Measurements from ENCODE around the gene ZNF70.

DNA sequence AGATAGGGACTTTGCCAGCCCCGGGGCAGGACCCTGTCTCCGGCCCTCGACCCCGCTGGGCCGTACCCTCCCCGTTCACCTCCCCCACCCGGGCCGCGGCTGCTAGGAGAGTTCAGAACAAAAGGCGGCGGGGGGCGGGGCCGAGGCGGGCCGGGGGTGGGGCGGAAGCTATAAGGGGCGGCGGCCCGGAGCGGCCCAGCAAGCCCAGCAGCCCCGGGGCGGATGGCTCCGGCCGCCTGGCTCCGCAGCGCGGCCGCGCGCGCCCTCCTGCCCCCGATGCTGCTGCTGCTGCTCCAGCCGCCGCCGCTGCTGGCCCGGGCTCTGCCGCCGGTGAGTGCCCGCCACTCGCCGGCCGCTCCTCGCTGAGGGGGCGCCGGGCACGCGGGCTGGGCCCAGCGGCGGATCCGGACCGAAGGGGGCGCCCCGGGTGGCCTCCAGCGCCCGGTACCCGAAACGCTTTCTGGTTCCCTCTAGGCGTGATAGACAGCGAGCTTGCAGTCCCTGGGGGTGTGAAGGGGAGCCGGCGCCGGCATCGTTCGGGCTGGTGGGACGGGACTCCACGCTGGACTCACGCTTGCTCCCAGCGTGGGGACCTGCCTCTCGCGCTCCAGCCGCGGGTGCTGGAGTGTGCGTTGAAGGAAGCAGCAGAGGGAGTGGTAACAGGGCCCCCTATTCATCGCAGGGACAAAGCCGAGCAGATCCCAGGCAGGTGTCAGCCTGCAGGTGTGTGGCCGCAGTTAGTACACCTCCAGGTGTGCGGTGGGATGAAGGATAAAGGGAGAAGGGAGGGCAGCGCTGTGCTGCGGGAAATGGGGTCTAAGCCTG, 21.9 kb upstream of the ZNF70 start, which contains the start of gene MMP11:
- TF ChIP-seq, protein P1, sequence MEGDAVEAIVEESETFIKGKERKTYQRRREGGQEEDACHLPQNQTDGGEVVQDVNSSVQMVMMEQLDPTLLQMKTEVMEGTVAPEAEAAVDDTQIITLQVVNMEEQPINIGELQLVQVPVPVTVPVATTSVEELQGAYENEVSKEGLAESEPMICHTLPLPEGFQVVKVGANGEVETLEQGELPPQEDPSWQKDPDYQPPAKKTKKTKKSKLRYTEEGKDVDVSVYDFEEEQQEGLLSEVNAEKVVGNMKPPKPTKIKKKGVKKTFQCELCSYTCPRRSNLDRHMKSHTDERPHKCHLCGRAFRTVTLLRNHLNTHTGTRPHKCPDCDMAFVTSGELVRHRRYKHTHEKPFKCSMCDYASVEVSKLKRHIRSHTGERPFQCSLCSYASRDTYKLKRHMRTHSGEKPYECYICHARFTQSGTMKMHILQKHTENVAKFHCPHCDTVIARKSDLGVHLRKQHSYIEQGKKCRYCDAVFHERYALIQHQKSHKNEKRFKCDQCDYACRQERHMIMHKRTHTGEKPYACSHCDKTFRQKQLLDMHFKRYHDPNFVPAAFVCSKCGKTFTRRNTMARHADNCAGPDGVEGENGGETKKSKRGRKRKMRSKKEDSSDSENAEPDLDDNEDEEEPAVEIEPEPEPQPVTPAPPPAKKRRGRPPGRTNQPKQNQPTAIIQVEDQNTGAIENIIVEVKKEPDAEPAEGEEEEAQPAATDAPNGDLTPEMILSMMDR (IDR thresholded peaks at IDR 0.05) = no peak
- TF ChIP-seq EZH2phosphoT487 (IDR thresholded peaks at IDR 0.05) (no peak), EZH2 (IDR thresholded peaks at IDR 0.05) (peak; percentile 37)

All from neural progenitor cell (in vitro differentiated cells).